ENCODE data around the gene TRIO. TPM values are rescaled to one million over a fixed set of nuclear protein-coding genes. Genes with fewer than 3 reads are reported as not detected.

Gene TRIO
- total and polyA plus RNA-seq, 2 donors (not counting 3 experiments of a cell fraction or from before 2014, with no cell fraction given): 82.9 to 248 TPM

- peaks cover 22% of the 10 kb centered on the region for H3K4me1 ChIP-seq (ENCODE audit: control insufficient read depth, extremely low read depth, insufficient read depth, low read length)
- ChIA-PET POLR2A (no interaction called here), CTCF (interaction anchor here (1.0 to 1.8 kb wide), 3 partner anchors 12 to 32 kb away, joined by 3 to 10 read pairs (median 3); no protein-coding TSS in a partner anchor)
- dilution Hi-C loops (cut with MboI; ENCODE audit: extremely low pct_ligation_motif_present, low sequenced_read_pairs): no loop called here
- DNase-seq (ENCODE audit: low read depth, low spot score) (no peak), FAIRE-seq (peak; percentile 53)
- H4K20me1 ChIP-seq (replicated peaks; ENCODE audit: control insufficient read depth, extremely low read depth, insufficient read depth, low read length): peaks cover 15% of the 10 kb centered on the region
- H3K27me3 ChIP-seq (ENCODE audit: control insufficient read depth in 2 of 2, insufficient read depth in 2 of 2, low read length in 2 of 2): no peaks in the 10 kb centered on the region
- H3K4me2 ChIP-seq (ENCODE audit: insufficient read depth, low read length): peak overlapping the region; percentile 26
- H3K36me3 ChIP-seq (ENCODE audit: control insufficient read depth in 2 of 2, extremely low read depth in 1 of 2, insufficient read depth in 2 of 2, low read length in 2 of 2): no peaks in the 10 kb centered on the region
- no TSS peak for BruUV-seq (replicated peaks)
- no peak overlapping the region for H3K9ac ChIP-seq (replicated peaks; ENCODE audit: extremely low read depth, insufficient read depth, low read length)
- H2AFZ ChIP-seq (ENCODE audit: low read depth, low read length): no peak overlapping the region
- no peak for TF ChIP-seq EZH2 (IDR thresholded peaks at IDR 0.05; ENCODE audit: borderline replicate concordance, low read depth, low read length, severe bottlenecking)
- no peak for TF ChIP-seq MAX (IDR thresholded peaks at IDR 0.05; ENCODE audit: insufficient read depth, insufficient read length)
- no peak for TF ChIP-seq POLR2AphosphoS5 (IDR thresholded peaks at IDR 0.05; ENCODE audit: insufficient read depth, low read depth, low read length)
- no peak for TF ChIP-seq MYC (IDR thresholded peaks at IDR 0.05; ENCODE audit: low read depth, low read length)
- TF ChIP-seq CTCF (IDR thresholded peaks at IDR 0.05; ENCODE audit: extremely low read depth in 1 of 2, insufficient read depth in 1 of 2, low read depth in 1 of 2, low read length in 2 of 2): no peak
- TF ChIP-seq FOS (IDR thresholded peaks at IDR 0.05; ENCODE audit: borderline replicate concordance, insufficient read depth, low read length): no peak
- TF ChIP-seq GATA2 (IDR thresholded peaks at IDR 0.05; ENCODE audit: insufficient read depth, insufficient read length, low read depth, low read length): no peak
- TF ChIP-seq POLR2A (IDR thresholded peaks at IDR 0.05; ENCODE audit: low read depth, low read length): no peak
- TF ChIP-seq JUN (IDR thresholded peaks at IDR 0.05; ENCODE audit: borderline replicate concordance, insufficient read depth, insufficient read length, low read depth): no peak
- H3K9me1 ChIP-seq (replicated peaks; ENCODE audit: control insufficient read depth, extremely low read depth, insufficient read depth, low read length): no peaks in the 10 kb centered on the region
- H3K79me2 ChIP-seq (ENCODE audit: control insufficient read depth, insufficient read depth, low read length): peaks cover 100% of the 10 kb centered on the region
- intact Hi-C loops (cut with micrococcal nuclease): no loop called here
- no peak overlapping the region for H3K27ac ChIP-seq (ENCODE audit: insufficient read depth, low read depth, low read length)
- no peaks in the 10 kb centered on the region for H3K9me3 ChIP-seq (replicated peaks; ENCODE audit: control insufficient read depth, insufficient read depth, low read length)
- H3K4me3 ChIP-seq (replicated peaks in 1 of 3; ENCODE audit: insufficient read depth in 1 of 3, low read depth in 1 of 3, low read length in 3 of 3): no peak overlapping the region
These were observed 95.1 kb downstream of the TRIO start for GRCh38 chr5:14238272-14238671.
